GM19043 (cell line): ENCODE measurements around the gene VOPP1.
"Not testable (repeated sequence)": the region's sequence is repeated elsewhere in the genome, so short reads cannot be mapped to it uniquely, and the experiment has no call there.

Experiments used
- ATAC-seq: cut with Tn5 transposase; IDR thresholded peaks from one replicate; pipeline ENCODE4 v1.9.1; 2021; ENCODE audit warnings: low read depth; ENCODE audit not compliant: unreplicated experiment

The VOPP1 gene, protein sequence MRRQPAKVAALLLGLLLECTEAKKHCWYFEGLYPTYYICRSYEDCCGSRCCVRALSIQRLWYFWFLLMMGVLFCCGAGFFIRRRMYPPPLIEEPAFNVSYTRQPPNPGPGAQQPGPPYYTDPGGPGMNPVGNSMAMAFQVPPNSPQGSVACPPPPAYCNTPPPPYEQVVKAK

DNA sequence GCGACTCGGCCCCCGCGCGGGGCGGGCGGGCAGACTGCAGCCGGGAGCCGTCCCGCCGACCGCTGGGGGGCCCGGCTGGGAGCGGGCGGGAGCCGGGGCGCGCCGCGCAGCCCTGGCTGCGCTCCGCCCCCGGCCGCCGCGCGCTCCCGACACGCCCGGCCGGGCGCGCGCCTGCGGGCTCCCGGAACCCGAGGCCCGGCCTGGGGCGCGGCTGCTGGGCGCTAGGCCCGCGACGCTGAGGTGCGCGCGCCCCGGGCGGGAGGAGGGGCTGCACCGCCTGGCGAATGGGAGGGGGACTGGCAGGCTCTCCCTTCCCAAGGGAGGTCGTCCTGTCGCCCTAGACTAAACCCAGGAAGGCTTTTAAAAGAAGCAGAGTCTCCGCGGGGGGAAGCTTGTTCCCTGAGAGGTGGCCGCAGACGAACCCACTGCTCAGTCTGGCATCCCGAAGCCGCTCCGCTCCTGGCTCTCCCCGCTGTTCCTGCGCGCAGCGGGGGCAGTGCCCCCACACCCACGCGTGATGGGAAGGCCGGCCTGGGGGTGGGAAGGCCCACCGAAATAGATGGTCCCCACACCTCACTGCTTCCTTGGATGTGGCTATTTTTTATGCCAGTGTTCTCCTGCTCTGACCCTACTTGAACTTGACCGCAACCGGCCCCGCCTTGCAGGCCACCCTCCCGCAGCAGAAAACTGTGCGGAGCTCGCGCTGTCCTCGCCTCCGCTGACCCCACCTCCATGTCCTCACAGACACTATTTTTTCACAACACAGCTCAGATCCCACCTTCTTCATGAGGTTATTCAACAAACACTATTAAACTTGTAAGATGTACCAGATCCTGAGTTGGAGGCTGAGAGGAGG is at the start of gene VOPP1:
Gene VOPP1, minus strand, starts transcription at position 125 of the 856 bp plus-strand sequence. CDS start 178 bp downstream, outside the sequence.
- ATAC-seq, result peak; percentile 31

DNA sequence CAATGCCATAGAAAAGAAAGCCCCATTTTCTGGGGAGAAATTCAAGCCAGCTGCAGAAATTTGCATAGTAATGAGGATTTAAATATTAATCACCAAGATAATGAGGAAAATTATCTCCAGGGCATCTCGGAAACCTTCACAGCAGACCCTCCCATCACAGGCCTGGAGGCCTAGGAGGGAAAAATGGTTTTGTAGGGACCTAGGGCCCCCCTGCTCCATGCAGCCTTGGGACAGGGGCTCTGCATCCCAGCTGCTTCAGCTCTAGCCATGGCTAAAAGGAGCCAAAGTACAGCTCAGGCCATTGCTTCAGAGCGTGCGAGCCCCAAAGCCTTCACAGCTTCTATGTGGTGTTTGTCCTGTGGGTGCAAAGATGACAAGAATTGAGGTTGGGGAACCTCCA is 46.6 kb upstream of the VOPP1 start:
- no peak for ATAC-seq

- ATAC-seq, result not testable (repeated sequence)
These were observed 42.2 kb upstream of the VOPP1 start for GRCh38 chr7:55614365-55615064.

DNA sequence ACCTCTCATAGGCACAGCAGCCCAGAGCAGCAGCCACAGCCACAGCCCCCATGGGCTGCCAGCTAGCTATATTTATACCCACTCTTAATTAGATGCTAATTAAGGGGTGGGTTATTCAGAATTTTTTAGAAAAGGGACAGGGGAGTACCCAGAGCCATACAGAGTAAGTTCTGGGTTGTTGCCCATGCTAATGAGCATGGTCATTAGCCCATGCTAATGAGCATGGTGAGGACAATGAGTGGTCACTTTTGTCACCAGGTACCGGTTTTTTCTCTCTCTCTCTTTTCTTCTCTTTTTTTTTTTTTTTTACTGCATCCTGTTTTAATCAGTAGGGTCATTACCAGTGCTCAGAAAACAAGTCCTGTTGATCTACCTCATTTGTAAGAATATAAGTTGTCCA is 37.4 kb upstream of the VOPP1 start:
- not testable (repeated sequence) for ATAC-seq

DNA sequence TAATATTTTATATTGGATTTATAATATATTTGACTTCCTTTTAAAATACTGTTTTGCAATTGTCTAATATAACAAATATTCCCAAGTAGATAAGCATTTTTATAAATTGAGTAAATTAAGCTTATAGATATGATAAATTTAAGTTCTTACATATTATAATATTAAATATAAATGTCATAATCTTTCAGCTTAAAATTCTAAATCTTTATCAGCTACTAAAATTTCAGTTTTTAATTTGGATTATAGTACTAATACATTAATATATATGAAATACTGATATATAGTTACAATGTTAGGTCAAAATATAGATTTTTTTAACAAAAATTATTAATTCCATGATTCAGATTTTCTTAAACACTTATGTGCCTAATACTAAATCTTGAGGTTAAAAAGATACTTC is 33.4 kb upstream of the VOPP1 start:
- ATAC-seq, result not testable (repeated sequence)

DNA sequence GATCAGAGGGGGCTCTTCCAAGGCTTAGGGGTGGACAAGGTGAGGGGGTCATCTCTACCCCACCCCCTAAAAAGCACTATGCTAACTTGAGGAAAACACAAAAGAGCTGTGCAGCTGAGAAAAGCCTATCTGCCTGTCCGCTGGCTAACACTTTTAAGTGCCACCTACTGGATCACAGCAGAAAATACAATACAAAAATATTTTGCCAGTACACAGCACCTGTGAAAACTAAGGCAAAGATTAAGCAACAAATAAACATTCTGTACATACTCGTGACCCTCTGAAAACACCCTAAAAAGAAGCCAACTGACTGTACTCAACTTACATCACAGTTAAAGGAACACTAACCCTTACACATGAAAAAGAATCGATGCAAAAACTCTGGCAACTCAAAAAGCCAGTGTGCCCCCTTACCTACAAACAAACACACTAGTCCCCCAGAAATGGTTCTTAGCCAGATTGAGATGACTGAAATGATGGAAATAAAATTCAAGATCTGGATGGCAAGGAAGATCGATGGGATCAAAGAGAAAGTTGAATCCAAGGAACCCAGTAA is 25.7 kb upstream of the VOPP1 start:
- not testable (repeated sequence) for ATAC-seq

DNA sequence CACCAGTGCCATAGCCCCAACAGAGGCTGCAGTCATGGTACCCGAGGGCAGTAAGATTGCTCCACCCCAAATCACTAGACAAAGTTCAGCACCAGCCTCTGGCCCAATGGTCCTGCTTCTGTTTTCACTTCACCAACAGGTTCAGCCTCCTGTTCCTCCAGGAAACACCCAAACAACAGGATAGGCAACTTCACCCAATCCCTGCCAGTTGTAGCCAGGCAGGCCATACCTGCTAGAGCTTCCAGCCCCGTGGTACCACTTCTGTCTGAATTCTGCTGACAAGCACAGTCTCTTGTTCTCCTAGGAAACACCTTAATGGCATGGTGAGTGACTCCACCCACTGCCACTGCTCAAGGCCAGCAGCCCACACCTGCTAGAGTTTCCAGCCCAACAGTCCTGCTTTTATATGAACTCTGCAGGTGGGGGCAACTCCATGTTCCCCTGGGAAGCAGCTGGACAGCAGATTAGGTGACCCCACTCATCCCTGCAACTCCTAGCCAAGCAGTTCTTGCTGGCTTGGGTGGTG is 25.0 kb upstream of the VOPP1 start:
- not testable (repeated sequence) for ATAC-seq

DNA sequence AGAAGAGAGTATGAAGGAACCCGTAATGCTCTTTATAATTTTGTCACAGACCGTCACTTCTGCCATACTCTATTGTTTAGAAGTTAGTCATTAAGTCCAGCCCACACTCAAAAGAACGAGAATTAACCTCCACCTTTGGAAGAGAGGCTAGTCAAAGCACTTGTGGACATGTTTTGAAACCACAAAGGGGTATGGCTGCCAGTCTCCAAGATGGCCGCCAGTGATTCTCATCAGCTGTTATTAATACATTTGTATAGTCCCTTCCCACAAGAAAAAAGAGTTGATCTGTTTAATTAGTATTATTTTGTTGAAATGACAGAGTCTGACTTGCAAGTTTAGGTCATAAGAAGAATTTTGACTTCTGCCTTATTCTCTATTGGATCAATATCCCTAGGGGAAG is 23.2 kb upstream of the VOPP1 start:
- ATAC-seq, result no peak

- ATAC-seq, result no peak
These were observed 22.6 kb upstream of the VOPP1 start for GRCh38 chr7:55594870-55595269.

DNA sequence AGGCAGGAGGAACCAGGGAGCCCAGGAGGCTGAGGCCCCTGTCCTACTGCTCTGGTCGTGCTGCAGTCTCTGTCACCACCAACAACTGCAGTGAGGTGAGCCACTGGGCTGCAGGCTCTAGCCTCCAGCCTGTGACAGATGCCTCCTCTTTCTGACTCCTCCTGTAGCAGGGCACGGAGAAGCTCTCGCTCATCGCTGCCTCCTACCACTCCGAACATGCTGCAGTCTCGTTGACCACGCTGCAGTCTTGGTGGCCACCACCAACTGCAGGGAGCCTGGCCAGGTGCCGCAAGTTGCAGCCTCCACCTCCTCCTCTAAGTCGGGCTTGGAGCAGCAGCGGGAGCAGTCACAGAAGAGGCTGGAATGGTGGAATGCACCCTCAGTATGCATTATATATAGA is 22.1 kb upstream of the VOPP1 start:
- ATAC-seq, result no peak

- ATAC-seq, result peak; percentile 48
These were observed 21.4 kb upstream of the VOPP1 start for GRCh38 chr7:55593515-55594318.

DNA sequence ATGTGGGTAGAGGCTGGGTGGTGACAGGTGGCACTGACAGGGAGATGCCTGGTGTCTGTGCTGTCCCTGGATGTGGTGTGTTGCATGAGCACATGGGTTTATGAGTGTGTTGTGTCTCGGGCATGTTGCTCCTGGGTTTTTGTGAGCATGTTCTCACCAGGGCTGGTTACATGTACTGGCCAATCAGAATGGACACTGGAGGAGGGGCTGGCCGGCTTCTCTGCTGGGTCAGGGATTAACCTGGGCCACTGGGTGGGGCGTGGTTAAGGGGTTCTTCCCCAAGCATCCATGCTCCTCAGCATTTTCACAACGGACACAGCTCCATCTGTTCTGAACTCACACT is 20.8 kb upstream of the VOPP1 start:
- ATAC-seq, result peak; percentile 3

DNA sequence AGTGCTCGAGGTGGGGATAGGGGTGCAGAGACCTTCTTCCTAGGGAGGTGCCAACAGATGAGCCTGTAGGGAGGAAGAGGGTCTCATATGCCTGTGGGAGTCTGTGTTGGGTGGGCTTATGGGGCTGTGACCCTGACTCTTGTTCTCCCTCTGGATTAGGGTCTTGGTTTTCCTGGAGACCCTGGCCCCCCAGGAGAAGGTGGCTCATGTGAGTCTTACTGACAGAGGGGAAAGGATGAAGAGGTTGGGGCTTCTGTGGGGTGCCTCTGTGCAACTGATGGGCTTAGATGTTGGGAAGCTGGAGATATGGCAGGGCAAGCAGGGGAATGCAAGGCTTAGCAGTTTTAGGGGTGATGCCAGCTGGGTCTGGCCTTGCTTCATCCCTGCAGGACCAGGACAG is 20.2 kb upstream of the VOPP1 start:
- ATAC-seq, result no peak

GRCh38 chr7:55591282-55591931 is 19.1 kb upstream of the VOPP1 start:
- no peak for ATAC-seq

DNA sequence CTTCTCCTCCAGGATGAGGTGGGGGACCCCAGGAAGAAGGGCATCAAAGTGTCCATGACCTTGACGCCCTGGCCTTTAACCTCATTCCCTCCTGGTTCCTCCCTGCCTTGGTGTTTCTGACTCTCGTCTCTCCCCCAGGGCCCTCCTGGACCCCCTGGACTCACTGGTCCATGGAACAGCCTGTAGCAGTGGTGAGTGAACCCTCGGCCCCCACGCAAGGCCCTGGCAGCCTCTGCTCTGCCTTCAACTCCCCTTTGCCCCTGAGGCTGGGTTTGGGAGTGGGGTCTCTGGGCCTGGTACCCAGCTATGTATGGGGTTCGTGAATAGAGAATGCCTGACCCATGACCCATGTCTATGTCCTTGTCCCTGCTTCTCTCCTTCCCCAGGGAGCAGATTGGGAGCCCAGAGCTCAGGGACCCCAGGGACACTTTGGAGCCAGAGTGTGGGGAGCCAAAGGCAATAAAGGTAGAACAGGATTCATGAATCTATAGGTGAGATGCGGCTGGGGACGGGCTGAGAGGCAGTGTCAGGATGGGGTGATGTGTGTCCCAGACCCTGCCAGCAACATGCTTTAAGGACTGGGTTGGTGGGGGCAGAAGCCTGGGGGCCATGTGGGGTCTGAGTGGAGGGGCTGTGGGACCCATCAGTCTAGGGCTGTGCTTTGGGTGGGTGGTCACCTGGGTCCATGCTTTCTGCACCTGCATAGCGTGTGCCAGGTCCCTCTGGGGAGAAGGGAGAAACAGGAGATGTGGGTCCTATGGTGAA is 18.4 kb upstream of the VOPP1 start:
- ATAC-seq, result no peak

GRCh38 chr7:55589905-55590304 is 17.6 kb upstream of the VOPP1 start:
- no peak for ATAC-seq

DNA sequence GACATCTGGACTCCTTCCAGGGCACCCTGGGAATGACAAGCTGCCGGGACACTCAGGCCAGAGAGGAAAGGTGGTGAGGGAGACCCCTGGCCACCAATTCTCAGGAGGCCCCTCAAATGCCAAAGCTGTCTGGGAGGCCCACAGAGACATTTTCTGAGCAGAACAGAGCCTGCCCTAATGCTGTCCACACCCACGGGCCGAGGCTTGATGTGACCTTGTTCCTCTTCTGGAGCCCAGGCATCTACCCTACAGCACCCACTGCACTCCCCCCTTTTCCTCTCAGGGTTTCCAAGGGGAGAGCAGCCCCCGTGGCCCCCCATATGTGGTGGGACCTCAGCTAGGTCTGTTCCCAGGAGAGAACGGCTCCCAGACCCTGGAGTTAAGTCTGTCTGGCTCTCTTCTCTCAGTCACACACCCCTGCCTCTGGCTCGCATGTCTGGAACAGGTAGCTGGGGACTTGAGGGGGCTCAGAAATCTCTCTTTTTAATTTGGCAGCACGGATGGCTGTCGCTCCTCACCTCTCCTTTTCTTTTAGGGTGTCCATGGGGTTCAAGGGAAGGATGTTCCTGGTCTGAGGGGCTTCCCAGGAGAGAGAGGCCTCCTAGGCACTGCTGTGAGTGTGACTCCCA is 16.8 kb upstream of the VOPP1 start:
- ATAC-seq, result no peak

DNA sequence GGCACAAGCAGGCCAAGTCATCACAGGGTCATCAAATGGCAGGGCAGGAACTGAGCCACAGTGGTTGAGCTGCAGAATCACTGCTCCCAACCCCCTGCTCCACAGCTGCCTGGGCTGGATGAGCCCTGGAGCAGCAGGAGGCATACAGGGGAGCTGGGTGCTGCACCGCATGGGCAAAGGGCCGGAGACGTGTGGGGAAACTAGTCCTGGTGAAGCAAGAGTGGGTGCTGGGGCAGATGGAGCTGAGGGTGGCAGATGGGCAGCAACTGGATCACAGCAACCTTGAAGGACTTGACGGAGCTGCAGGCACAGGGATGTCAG is 16.0 kb upstream of the VOPP1 start:
- ATAC-seq, result no peak
